HG03442 (cell line): ENCODE measurements around the gene LMTK2.

Experiments used
- ATAC-seq: cut with Tn5 transposase; IDR thresholded peaks from one replicate; pipeline ENCODE4 v1.9.1; 2021; ENCODE audit warnings: mild to moderate bottlenecking, moderate library complexity; ENCODE audit not compliant: unreplicated experiment

The LMTK2 gene

GRCh38 chr7:98232263-98232585, 125.6 kb downstream of the LMTK2 start:
- ATAC-seq, result no peak

GRCh38 chr7:98232799-98233198, 126.1 kb downstream of the LMTK2 start:
- no peak for ATAC-seq

GRCh38 chr7:98233219-98234070, 126.8 kb downstream of the LMTK2 start:
- no peak for ATAC-seq

- ATAC-seq, result no peak
These were observed 127.9 kb downstream of the LMTK2 start for GRCh38 chr7:98234429-98235147.

GRCh38 chr7:98235901-98236300, 129.2 kb downstream of the LMTK2 start:
- ATAC-seq, result no peak

GRCh38 chr7:98236355-98237185, 129.9 kb downstream of the LMTK2 start:
- no peak for ATAC-seq

- ATAC-seq, result no peak
These were observed 131.4 kb downstream of the LMTK2 start for GRCh38 chr7:98238076-98238475.

- ATAC-seq, result no peak
These were observed 132.3 kb downstream of the LMTK2 start for GRCh38 chr7:98238976-98239375.

- ATAC-seq, result no peak
These were observed 134.5 kb downstream of the LMTK2 start for GRCh38 chr7:98240961-98241673.

GRCh38 chr7:98241674-98242241, 135.1 kb downstream of the LMTK2 start:
- ATAC-seq, result no peak

- ATAC-seq, result no peak
These were observed 135.7 kb downstream of the LMTK2 start for GRCh38 chr7:98242342-98242741.

GRCh38 chr7:98242934-98243333, 136.3 kb downstream of the LMTK2 start:
- no peak for ATAC-seq

- ATAC-seq, result no peak
These were observed 138.2 kb downstream of the LMTK2 start for GRCh38 chr7:98244871-98245270.

GRCh38 chr7:98248156-98248555, 141.5 kb downstream of the LMTK2 start:
- ATAC-seq, result no peak

GRCh38 chr7:98249106-98249505, 142.4 kb downstream of the LMTK2 start:
- ATAC-seq, result no peak

GRCh38 chr7:98250789-98251188, 144.1 kb downstream of the LMTK2 start:
- ATAC-seq, result no peak

GRCh38 chr7:98251231-98251600, 144.6 kb downstream of the LMTK2 start:
- ATAC-seq, result peak; percentile 21

GRCh38 chr7:98251601-98252424, 145.2 kb downstream of the LMTK2 start, which contains the start of gene TECPR1:
Gene TECPR1, minus strand, starts transcription at chr7:98252232. Its CDS starts 6,086 bp downstream, at chr7:98246146.
- peak; percentile 96 for ATAC-seq

- peak; percentile 25 for ATAC-seq
These were observed 145.9 kb downstream of the LMTK2 start for GRCh38 chr7:98252425-98253054.
